Gastroesophageal sphincter (tissue), 4 donors: Measurements from ENCODE around the gene RNF181. TPM values are rescaled to one million over a fixed set of nuclear protein-coding genes. Genes with fewer than 3 reads are reported as not detected.

ENCODE experiments used
- ATAC-seq: fragments of 150-250 bp; one replicate; pipeline ENCODE4 v1.9.1; 2016; ENCODE audit warnings: mild to moderate bottlenecking, moderate library complexity
- H3K27ac ChIP-seq, 4 donors: fragments of 200-600 bp; sonication (generic) in 3 of 4; 1 replicate in 3 of 4; 2 replicates in 1 of 4; pipeline ENCODE4 v1.5.1; 2016 to 2019
- H3K27me3 ChIP-seq: fragments of 200-600 bp; sonication (generic); one replicate; pipeline ENCODE4 v1.5.1; 2019
- H3K36me3 ChIP-seq, 2 donors: fragments of 200-600 bp; sonication (generic); one replicate each; pipeline ENCODE4 v1.5.1; 2019; ENCODE audit warnings: control low read depth in 1 of 2
- H3K4me1 ChIP-seq, 3 donors: fragments of 200-600 bp; sonication (generic); 1 replicate in 2 of 3; 2 replicates in 1 of 3; pipeline ENCODE4 v1.5.1; 2016 to 2019; ENCODE audit warnings: control low read depth in 2 of 3
- H3K4me3 ChIP-seq, 2 donors: fragments of 200-600 bp; sonication (generic); one replicate each; pipeline ENCODE4 v1.5.1; 2019; ENCODE audit warnings: mild to moderate bottlenecking in 1 of 2, moderate library complexity in 1 of 2
- H3K9me3 ChIP-seq, 3 donors: fragments of 200-600 bp; sonication (generic); one replicate each; pipeline ENCODE4 v1.5.1; 2017 to 2019; ENCODE audit warnings: control low read depth in 2 of 3
- EP300 ChIP-seq: sonication (generic); formaldehyde crosslinking; IDR thresholded peaks from one replicate; pipeline ENCODE4 v1.6.1; 2017; ENCODE audit warnings: antibody characterized with exemption, mild to moderate bottlenecking
- POLR2A ChIP-seq, 2 donors: fragments of 450-650 bp; IDR thresholded peaks; one replicate each; pipeline ENCODE4 v1.6.1; 2017; ENCODE audit warnings: antibody characterized with exemption in 2 of 2, mild to moderate bottlenecking in 2 of 2, moderate library complexity in 1 of 2
- POLR2AphosphoS5 ChIP-seq: sonication (generic); formaldehyde crosslinking; IDR thresholded peaks from one replicate; pipeline ENCODE4 v1.6.1; 2017; ENCODE audit warnings: antibody characterized with exemption
- WGBS, 2 donors: methylation state at CpG; one replicate each; pipeline ENCODE4 v1.1.5; 2018; ENCODE audit warnings: low coverage in 1 of 2; 5-methylcytosine and 5-hydroxymethylcytosine counted together
- total RNA-seq, 4 donors: library from RNA; depleted of rRNA; stranded (reverse); fragments of >200 nt; gene quantifications; one replicate each; pipeline ENCODE4 v1.1.0, GENCODE V29; 2016
- TF ChIP-seq, protein P1 (sequence below), 4 experiments: fragments of 200-600 bp in 2 of 4; fragments of 450-650 bp in 2 of 4; sonication (generic) in 1 of 4; IDR thresholded peaks; one replicate each; pipeline ENCODE4 v1.5.1; 2017 to 2019; ENCODE audit warnings: antibody characterized with exemption in 4 of 4, mild to moderate bottlenecking in 2 of 4, moderate library complexity in 2 of 4

Gene RNF181
- total RNA-seq, 4 donors from 2014 or later, result 113 to 174 (median 148) TPM

GRCh38 chr2:85579266-85579935, 16.1 kb upstream of the RNF181 start:
- 47 to 55% methylated on average over 4 of the region's 6 CpGs for WGBS, 2 donors
- H3K36me3 ChIP-seq, result no peaks in the 10 kb centered on the region
- no peak for ATAC-seq
- H3K27ac ChIP-seq, result peak overlapping the region in 3 of 4 donors; percentile 63 to 73 (median 67)
- H3K4me3 ChIP-seq, result peak overlapping the region in 1 of 2 donors; percentile 38
- H3K9me3 ChIP-seq, result no peaks in the 10 kb centered on the region
- TF ChIP-seq, protein P1, sequence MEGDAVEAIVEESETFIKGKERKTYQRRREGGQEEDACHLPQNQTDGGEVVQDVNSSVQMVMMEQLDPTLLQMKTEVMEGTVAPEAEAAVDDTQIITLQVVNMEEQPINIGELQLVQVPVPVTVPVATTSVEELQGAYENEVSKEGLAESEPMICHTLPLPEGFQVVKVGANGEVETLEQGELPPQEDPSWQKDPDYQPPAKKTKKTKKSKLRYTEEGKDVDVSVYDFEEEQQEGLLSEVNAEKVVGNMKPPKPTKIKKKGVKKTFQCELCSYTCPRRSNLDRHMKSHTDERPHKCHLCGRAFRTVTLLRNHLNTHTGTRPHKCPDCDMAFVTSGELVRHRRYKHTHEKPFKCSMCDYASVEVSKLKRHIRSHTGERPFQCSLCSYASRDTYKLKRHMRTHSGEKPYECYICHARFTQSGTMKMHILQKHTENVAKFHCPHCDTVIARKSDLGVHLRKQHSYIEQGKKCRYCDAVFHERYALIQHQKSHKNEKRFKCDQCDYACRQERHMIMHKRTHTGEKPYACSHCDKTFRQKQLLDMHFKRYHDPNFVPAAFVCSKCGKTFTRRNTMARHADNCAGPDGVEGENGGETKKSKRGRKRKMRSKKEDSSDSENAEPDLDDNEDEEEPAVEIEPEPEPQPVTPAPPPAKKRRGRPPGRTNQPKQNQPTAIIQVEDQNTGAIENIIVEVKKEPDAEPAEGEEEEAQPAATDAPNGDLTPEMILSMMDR (IDR thresholded peaks at IDR 0.05), result no peak
- TF ChIP-seq EP300 (no peak), POLR2A (IDR thresholded peaks at IDR 0.05) (no peak), POLR2AphosphoS5 (no peak)
- no peaks in the 10 kb centered on the region for H3K27me3 ChIP-seq
- H3K4me1 ChIP-seq, result peaks cover 0 to 56% (median 24%) of the 10 kb centered on the region in 3 donors

DNA sequence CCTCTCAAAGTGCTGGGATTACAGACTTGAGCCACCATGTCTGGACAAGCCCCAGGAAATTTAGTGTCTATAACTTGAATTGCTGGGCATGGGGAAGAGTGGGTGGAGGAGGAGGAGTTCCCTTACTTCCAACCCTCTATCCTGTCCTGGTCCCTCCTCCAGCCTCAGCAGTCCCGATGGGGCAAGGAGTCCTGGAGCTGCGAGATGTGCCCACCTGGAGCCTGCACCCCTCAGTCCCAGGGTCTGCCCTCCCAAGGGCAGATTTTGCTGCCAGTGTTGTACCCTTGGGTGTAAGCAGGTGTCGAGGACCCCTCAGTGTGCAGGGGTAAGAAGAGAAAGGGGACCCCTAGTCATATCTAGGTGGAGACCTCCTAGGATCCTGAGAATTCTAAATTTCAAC, 15.3 kb upstream of the RNF181 start:
- Histone ChIP-seq H3K9me3 (no peaks in the 10 kb centered on the region), H3K36me3 (no peaks in the 10 kb centered on the region), H3K4me3 (no peak overlapping the region), H3K27ac (peak overlapping the region in 2 of 4 donors; percentile 63 to 73), H3K27me3 (no peaks in the 10 kb centered on the region), H3K4me1 (peaks cover 0 to 64% (median 30%) of the 10 kb centered on the region in 3 donors)
- ATAC-seq, result no peak
- no peak for TF ChIP-seq POLR2A (IDR thresholded peaks at IDR 0.05)
- TF ChIP-seq, protein P1 (IDR thresholded peaks at IDR 0.05), result no peak
- TF ChIP-seq POLR2AphosphoS5, result no peak
- no peak for TF ChIP-seq EP300
- 80 to 83% methylated on average over 3 of the region's 3 CpGs for WGBS, 2 donors

GRCh38 chr2:85582492-85582891, 13.1 kb upstream of the RNF181 start:
- Histone ChIP-seq H3K27ac (peak overlapping the region in 2 of 4 donors; percentile 89), H3K36me3 (no peaks in the 10 kb centered on the region), H3K4me1 (peaks cover 0 to 72% (median 33%) of the 10 kb centered on the region in 3 donors), H3K9me3 (no peaks in the 10 kb centered on the region), H3K27me3 (no peaks in the 10 kb centered on the region), H3K4me3 (no peak overlapping the region)
- WGBS, 2 donors, result 50 to 60% methylated on average over 1 of the region's 1 CpG
- ATAC-seq, result no peak
- TF ChIP-seq POLR2AphosphoS5 (no peak), POLR2A (IDR thresholded peaks at IDR 0.05) (no peak), EP300 (no peak)
- TF ChIP-seq, protein P1 (IDR thresholded peaks at IDR 0.05), result no peak

DNA sequence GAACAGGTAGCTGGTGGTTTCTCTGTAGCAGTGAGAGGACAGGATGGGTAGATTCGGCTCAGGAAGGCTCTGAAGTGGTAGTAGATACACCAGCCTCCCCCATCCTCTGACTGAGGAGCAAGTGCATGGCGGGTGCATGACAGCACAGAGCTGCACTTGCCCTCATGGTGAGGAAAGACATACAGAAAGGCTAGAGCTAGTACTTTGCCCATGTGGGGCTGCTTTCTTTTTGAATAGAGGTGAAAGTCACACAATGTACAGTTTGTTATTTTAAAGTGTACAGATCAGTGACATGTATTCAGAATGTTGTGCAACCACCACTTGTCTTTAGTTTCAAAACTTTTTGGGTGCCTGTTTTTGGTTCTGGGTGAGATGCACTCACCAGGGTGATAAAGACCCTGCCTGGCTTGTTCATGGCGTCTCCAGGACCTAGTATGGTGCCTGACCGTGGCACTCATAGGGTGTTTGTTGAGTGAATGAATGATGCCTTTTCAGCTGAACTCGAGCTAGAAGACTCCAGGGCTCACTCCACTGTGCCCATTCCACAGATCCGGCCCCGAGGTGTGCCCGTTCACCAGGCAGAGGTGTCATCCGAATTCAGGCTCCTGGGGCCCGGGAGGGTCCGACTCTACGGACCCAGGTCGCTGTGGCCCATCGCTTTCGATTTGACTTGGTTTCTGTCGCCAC, 11.7 kb upstream of the RNF181 start:
- TF ChIP-seq POLR2A (IDR thresholded peaks at IDR 0.05), result no peak
- no peak for TF ChIP-seq EP300
- no peak for TF ChIP-seq POLR2AphosphoS5
- TF ChIP-seq, protein P1 (IDR thresholded peaks at IDR 0.05), result no peak
- Histone ChIP-seq H3K4me1 (peaks cover 0 to 72% (median 25%) of the 10 kb centered on the region in 3 donors), H3K4me3 (peak overlapping the region; percentile 39 to 79), H3K9me3 (no peaks in the 10 kb centered on the region), H3K27me3 (no peaks in the 10 kb centered on the region), H3K27ac (peak overlapping the region; percentile 5 to 90 (median 89)), H3K36me3 (no peaks in the 10 kb centered on the region)
- 21 to 50% methylated on average over 2 to 13 of the region's 16 CpGs for WGBS, 2 donors
- peak; percentile 35 for ATAC-seq
